Nephron (organoid): ENCODE data around the gene ADARB1.

ENCODE experiments used
- H3K27ac Mint-ChIP-seq, 3 experiments: 2 replicates each; pipeline ENCODE4 v1.8.0; 2020; ENCODE audit warnings: mixed read lengths in 3 of 3, mild to moderate bottlenecking in 2 of 3, moderate library complexity in 1 of 3
- H3K27me3 Mint-ChIP-seq: 2 replicates; pipeline ENCODE4 v1.8.0; 2021; ENCODE audit warnings: low read depth, mild to moderate bottlenecking, moderate library complexity, mixed read lengths
- H3K36me3 Mint-ChIP-seq: 2 replicates; pipeline ENCODE4 v1.8.0; 2020; ENCODE audit warnings: low read depth, mixed read lengths
- H3K4me1 Mint-ChIP-seq: 2 replicates; pipeline ENCODE4 v1.8.0; 2020; ENCODE audit warnings: mixed read lengths
- H3K4me3 Mint-ChIP-seq, 3 experiments: 2 replicates each; pipeline ENCODE4 v1.8.0; 2020; ENCODE audit warnings: mild to moderate bottlenecking in 3 of 3, mixed read lengths in 3 of 3, moderate library complexity in 2 of 3
- H3K9me3 Mint-ChIP-seq: 2 replicates; pipeline ENCODE4 v1.8.0; 2020; ENCODE audit warnings: mixed read lengths
- CTCF ChIP-seq, 3 experiments: fragments of 200-600 bp; sonication (generic); IDR thresholded peaks; one replicate each; pipeline ENCODE4 v1.5.0; 2021; ENCODE audit warnings: antibody characterized with exemption in 3 of 3; ENCODE audit not compliant: unreplicated experiment in 3 of 3

ADARB1 gene

GRCh38 chr21:45200581-45201296, 126.4 kb downstream of the ADARB1 start:
- TF ChIP-seq CTCF (IDR thresholded peaks at IDR 0.05; ENCODE audit: unreplicated experiment in 3 of 3): no peak
- H3K36me3 Mint-ChIP-seq: peaks cover 8% of the 10 kb centered on the region
- no peak overlapping the region for H3K4me3 Mint-ChIP-seq
- H3K9me3 Mint-ChIP-seq: no peaks in the 10 kb centered on the region
- H3K27me3 Mint-ChIP-seq: no peaks in the 10 kb centered on the region
- H3K4me1 Mint-ChIP-seq: no peaks in the 10 kb centered on the region
- H3K27ac Mint-ChIP-seq: no peak overlapping the region

GRCh38 chr21:45202344-45202743, 128.0 kb downstream of the ADARB1 start:
- no peaks in the 10 kb centered on the region for H3K27me3 Mint-ChIP-seq

GRCh38 chr21:45202889-45203288, 128.5 kb downstream of the ADARB1 start:
- no peak for TF ChIP-seq CTCF (IDR thresholded peaks at IDR 0.05; ENCODE audit: unreplicated experiment in 3 of 3)
- Mint-ChIP-seq H3K4me3 (no peak overlapping the region), H3K27me3 (no peaks in the 10 kb centered on the region), H3K36me3 (peaks cover 4% of the 10 kb centered on the region), H3K9me3 (no peaks in the 10 kb centered on the region), H3K4me1 (no peaks in the 10 kb centered on the region), H3K27ac (no peak overlapping the region)

More at GRCh38 chr21:45202344-45202743, 128.0 kb downstream of the ADARB1 start:
- Mint-ChIP-seq H3K27ac (no peak overlapping the region), H3K9me3 (no peaks in the 10 kb centered on the region), H3K4me1 (no peaks in the 10 kb centered on the region), H3K4me3 (no peak overlapping the region), H3K36me3 (peaks cover 4% of the 10 kb centered on the region)
- TF ChIP-seq CTCF (IDR thresholded peaks at IDR 0.05; ENCODE audit: unreplicated experiment in 3 of 3): no peak

GRCh38 chr21:45203983-45204382, 129.6 kb downstream of the ADARB1 start:
- Mint-ChIP-seq H3K36me3 (peaks cover 9% of the 10 kb centered on the region), H3K4me1 (no peaks in the 10 kb centered on the region), H3K9me3 (no peaks in the 10 kb centered on the region), H3K4me3 (no peak overlapping the region), H3K27me3 (no peaks in the 10 kb centered on the region), H3K27ac (no peak overlapping the region)
- TF ChIP-seq CTCF (IDR thresholded peaks at IDR 0.05; ENCODE audit: unreplicated experiment in 3 of 3): no peak

- Mint-ChIP-seq H3K9me3 (no peaks in the 10 kb centered on the region), H3K36me3 (peaks cover 9% of the 10 kb centered on the region), H3K4me1 (no peaks in the 10 kb centered on the region), H3K27me3 (no peaks in the 10 kb centered on the region), H3K4me3 (no peak overlapping the region), H3K27ac (no peak overlapping the region)
- TF ChIP-seq CTCF (IDR thresholded peaks at IDR 0.05; ENCODE audit: unreplicated experiment in 3 of 3): no peak
These were observed 130.0 kb downstream of the ADARB1 start for GRCh38 chr21:45204395-45204794.
